Measurements from ENCODE around the gene THOP1.

DNA sequence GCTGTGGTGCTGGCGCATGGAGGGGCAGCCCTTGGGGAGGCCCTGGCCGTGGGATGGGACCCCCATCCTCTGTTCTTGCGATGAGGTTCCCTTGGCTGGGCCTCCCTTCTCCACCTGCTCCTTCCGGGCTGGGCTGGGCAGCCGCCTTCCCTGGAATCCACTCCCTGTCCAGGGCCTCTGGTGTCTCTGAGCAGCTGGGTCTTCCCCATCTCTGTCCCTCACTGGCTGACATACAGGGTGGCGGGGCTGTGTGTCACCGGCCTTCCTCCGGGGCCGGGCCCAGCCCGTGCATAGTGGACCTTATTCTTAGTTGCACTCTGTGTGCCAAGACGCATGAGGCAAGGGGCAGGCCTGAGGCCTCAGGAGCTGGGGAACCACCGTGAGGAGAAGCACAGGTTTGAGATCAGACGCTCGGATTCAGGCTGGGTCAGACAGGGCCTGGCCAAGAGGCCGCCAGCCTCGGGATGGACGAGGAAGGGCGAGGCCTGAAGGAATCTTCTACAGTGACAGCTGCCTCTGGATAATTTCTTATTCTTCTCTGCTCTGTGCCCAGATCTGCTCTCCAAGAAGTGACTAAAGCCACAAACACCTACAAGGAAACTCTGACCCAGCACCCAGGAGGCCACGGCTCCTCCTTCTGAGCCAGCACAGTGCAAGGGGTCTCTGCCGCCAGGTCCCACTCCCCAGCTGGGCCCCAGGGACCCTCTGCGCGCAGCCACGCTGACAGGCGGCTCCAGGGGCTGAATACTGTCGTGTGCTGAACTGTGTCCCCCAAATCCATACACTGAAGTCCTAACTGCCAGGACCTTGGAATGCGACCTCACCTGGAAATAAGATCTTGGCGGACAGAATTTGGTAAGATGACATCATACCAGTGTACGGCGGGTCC is 13.3 kb upstream of the THOP1 start:
- no peak for TF ChIP-seq CTCF (IDR thresholded peaks at IDR 0.05)
- no peak for TF ChIP-seq POLR2AphosphoS5 (IDR thresholded peaks at IDR 0.05)
